ENCODE data around the gene SASH1. TPM values are rescaled to one million over a fixed set of nuclear protein-coding genes. Genes with fewer than 3 reads are reported as not detected.

SASH1 gene
- total RNA-seq, 1 experiment from 2014 or later, result 33.2 TPM

DNA sequence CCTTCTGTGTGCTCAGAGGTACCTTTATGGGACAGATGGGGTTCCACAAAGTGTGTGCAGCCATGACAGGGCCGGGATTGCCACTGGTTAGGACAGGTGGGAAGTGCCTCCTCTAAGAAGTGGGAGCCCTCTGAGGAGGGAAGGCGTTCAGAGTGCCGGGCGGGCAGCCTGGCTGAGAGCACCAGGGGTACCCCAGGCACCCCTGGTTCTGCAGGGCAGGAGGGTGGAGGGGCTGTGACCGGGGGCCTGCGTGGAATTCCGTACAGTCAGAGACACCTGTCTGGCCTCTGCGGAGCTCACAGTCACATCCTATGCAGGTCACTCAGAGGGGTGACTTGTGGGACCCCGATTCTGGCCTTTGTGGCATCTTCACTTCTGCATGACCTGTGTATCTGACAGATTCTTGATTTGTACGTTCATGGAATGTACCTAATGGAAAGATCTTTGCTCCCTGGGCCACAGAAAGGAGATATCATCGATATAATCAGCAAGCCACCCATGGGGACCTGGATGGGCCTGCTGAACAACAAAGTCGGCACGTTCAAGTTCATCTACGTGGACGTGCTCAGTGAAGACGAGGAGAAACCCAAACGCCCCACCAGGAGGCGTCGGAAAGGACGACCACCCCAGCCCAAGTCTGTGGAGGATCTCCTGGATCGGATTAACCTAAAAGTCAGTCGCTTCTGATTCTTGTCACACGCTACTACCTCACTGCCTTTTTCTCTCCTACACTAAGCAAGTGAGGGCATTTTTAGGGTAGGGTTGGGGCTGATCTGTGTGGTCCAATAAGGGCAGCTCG is 190.9 kb downstream of the SASH1 start:
- Histone ChIP-seq H2BK120ac (ENCODE audit: low read depth, low read length, poor library complexity, severe bottlenecking) (no peak overlapping the region), H3K79me1 (ENCODE audit: insufficient read depth, low read depth, low read length, poor library complexity, severe bottlenecking) (no peaks in the 10 kb centered on the region), H3K79me2 (ENCODE audit: insufficient read depth, low read length) (no peaks in the 10 kb centered on the region), H3K27ac (ENCODE audit: insufficient read length, low read depth, low read length) (no peak overlapping the region), H3K56ac (ENCODE audit: insufficient read length, low read depth, low read length) (no peak overlapping the region), H3T11ph (ENCODE audit: low read length) (no peak overlapping the region), H3K9ac (ENCODE audit: extremely low read depth, insufficient read length, low read length) (no peak overlapping the region), H2AK5ac (ENCODE audit: insufficient read length, low read length) (no peak overlapping the region), H3K9me3 (ENCODE audit: control insufficient read depth, low read depth, low read length) (no peaks in the 10 kb centered on the region), H3K27me3 (ENCODE audit: insufficient read depth, low read length) (no peaks in the 10 kb centered on the region), H3K23ac (ENCODE audit: insufficient read length, low read depth, low read length) (no peak overlapping the region), H3K18ac (ENCODE audit: insufficient read length, low read depth, low read length) (no peak overlapping the region), H3K23me2 (ENCODE audit: insufficient read length, low read depth, low read length, poor library complexity, severe bottlenecking) (no peaks in the 10 kb centered on the region), H2BK20ac (ENCODE audit: low read depth, low read length, poor library complexity, severe bottlenecking) (no peak overlapping the region), H2AFZ (ENCODE audit: low read length) (no peak overlapping the region), H2BK12ac (ENCODE audit: insufficient read length, low read depth, low read length) (no peak overlapping the region), H4K20me1 (ENCODE audit: control insufficient read depth, insufficient read depth, insufficient read length) (peaks cover 3% of the 10 kb centered on the region), H4K5ac (ENCODE audit: insufficient read length, low read depth, low read length) (no peak overlapping the region), H3K4ac (ENCODE audit: low read depth, low read length) (no peak overlapping the region), H3K14ac (ENCODE audit: insufficient read depth, low read length) (no peak overlapping the region), H4K8ac (replicated peaks; ENCODE audit: insufficient read length, low read depth, low read length) (no peak overlapping the region), H3K4me1 (ENCODE audit: insufficient read depth, low read length) (no peaks in the 10 kb centered on the region; the same call in 1 of the 2 replicates), H2BK15ac (ENCODE audit: low read depth, low read length) (no peak overlapping the region), H2BK5ac (ENCODE audit: insufficient read length, low read length) (no peak overlapping the region), H4K91ac (ENCODE audit: insufficient read length, low read depth, low read length) (no peak overlapping the region), H3K4me2 (ENCODE audit: insufficient read depth, insufficient read length, low read length) (no peak overlapping the region)
- Mint-ChIP-seq H3K9me3 (0 out of 5 replicates have a peak, but pooled peaks cover 0 to under 1% of the 10 kb centered on the region in 2 experiments), H3K36me3 (ENCODE audit: insufficient read depth in 1 of 3, low read depth in 3 of 3) (peaks cover 35 to 70% (median 70%) of the 10 kb centered on the region in 3 experiments), H3K27me3 (ENCODE audit: low read depth) (no peaks in the 10 kb centered on the region), H3K27ac (peak overlapping the region in 2 of 3 experiments; percentile 75 to 83; a peak in 4 of 7 replicates), H3K4me1 (peaks cover 19 to 21% of the 10 kb centered on the region in 2 experiments), H3K4me3 (no peak overlapping the region)
- DNase-seq, result no peak
- TF ChIP-seq, protein P1, sequence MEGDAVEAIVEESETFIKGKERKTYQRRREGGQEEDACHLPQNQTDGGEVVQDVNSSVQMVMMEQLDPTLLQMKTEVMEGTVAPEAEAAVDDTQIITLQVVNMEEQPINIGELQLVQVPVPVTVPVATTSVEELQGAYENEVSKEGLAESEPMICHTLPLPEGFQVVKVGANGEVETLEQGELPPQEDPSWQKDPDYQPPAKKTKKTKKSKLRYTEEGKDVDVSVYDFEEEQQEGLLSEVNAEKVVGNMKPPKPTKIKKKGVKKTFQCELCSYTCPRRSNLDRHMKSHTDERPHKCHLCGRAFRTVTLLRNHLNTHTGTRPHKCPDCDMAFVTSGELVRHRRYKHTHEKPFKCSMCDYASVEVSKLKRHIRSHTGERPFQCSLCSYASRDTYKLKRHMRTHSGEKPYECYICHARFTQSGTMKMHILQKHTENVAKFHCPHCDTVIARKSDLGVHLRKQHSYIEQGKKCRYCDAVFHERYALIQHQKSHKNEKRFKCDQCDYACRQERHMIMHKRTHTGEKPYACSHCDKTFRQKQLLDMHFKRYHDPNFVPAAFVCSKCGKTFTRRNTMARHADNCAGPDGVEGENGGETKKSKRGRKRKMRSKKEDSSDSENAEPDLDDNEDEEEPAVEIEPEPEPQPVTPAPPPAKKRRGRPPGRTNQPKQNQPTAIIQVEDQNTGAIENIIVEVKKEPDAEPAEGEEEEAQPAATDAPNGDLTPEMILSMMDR (conservative IDR thresholded peaks at IDR 0.05), result peak; percentile 48
- WGBS (ENCODE audit: extremely low coverage, insufficient read length, low lambda C conversion rate), result no CpG with 5 or more reads among the region's 24 CpGs
